COR-L47 (cell line): ENCODE measurements around the gene SLIT3.

Experiments
- DNase-seq: peaks from one replicate; lab custom pipeline; 2025; lab: John Stamatoyannopoulos, UW

SLIT3 gene

DNA sequence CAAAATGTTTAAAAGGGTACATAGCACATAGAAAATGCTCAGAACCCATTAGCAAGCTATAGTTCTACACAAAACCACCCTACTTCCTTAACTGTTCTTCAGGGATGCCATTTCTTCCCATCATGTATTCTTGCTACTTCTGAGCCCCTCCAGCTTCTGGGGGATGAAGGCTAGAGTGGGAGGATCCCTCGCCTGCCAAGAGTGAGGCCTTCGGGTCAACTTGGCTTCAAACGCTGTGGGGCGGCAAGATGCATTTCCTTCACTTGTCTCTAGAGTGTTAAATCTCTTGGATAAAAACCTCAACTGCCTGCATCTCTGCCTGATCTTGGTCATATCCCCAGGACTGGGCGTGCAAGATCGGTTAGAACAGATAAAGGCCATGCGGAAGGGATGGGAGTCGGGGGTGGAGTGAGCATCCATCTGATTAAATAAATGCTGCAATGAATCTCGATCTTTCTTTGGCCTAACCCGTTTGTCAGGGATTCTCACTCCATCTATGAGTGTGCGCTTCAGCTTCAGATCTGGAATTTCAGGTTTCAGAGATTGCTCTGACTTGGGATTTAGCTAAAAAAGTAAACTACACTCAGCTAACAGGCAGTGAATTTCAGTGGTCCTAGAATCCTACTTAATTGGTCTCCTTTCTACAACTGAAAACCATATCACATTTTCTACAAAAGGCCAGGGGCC, 603.8 kb downstream of the SLIT3 start:
- DNase-seq: no peak

DNA sequence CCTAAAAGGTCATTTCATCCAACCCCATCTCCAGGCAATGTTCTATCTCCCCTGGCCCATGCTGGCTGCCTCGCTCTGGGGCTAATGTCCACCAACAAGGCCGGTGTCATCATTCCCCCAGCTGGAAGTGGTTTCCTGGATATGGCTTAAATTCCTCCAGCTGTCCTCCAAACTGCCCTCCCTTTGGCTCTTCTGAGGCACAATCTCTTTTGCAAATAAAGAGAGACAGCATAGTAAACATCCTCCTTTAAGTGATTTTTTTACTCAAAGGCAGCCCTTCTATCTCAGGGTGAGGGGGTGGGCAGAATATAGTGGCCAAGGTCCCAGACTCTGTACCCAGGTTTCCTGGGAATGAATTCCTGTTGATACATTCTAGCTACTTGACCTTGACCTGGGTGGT, 604.3 kb downstream of the SLIT3 start:
- no peak for DNase-seq

DNA sequence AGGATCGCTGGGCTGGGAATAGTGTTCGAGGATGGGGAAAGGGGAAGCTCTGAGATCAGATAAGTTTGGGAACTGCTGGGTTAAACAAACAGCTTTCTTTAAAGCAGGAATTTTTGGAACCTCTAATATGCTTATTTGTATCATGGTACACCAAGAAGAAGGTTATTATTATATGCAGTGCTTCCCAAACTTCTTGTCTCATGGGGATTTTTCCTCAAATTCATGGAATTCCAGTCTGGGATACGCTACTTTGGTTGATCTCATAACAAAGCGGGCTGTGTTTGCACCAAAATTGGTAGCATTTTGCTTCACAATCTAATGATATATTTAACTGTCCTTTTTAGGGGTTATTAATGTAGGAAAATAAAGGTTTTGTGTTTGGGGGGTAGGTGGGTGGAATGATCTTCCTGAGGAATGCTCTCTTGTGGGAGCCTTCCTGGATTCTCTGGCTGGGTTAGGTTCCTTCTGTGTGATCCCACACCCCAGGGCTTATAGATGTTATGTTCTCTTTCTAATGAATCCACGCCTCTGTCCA, 605.6 kb downstream of the SLIT3 start:
- DNase-seq: no peak

DNA sequence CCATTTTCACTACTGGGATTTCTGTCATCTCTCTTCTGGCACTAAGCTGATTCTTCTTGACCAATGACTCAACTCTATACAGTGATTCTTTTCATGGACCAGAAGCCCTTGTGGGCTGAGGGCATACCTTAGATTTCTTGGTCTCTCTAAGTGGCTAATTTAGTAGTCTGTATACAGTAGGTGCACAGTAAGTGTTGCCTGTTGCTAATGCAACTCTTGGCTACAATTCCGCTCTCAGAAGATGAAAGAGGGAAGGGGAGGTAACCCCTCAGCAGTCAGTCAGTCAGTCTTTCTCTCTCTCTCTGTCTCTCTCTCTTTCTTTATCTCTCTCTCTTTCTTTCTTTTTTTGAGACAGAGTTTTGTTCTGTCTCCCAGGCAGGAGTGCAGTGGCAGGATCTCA, 606.6 kb downstream of the SLIT3 start:
- DNase-seq: no peak

DNA sequence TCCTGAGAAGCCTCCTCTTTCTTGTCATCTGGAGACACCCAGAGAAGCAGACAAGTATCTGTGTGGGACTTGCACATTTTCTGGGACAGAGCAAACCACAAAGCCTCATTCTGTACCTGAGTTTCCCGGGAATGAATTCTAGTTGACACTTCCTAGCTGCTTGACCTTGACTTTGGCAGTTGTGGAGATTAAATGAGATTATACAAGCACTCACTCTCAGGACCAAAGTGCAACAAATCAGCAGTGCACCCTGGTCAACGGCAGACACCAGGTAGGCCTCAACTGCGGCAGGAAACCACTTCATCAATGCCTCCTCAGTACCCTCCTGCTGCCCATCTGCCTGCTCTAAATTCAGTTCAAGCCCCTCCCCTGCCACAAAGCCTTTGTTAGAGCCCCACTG, 607.1 kb downstream of the SLIT3 start:
- no peak for DNase-seq

DNA sequence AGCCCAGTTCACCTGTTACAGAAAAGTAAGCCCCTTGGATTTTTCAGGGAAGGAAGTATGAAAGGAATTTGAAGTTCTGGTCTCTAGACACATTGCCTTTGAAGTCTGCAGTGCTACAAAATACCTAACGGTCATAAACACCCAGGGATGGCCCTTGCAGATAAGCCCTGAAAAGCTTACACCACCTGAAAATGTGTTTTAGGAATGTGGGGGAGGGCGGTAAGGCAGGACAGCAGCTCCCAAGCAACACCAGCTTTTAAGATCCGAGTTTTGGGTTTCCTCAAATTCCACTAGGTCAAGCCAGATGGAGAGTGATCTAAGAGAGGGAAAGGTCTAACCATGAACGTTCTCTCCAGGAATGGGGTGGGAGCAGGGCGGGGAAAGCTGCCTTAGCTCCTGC, 607.6 kb downstream of the SLIT3 start:
- DNase-seq: no peak

DNA sequence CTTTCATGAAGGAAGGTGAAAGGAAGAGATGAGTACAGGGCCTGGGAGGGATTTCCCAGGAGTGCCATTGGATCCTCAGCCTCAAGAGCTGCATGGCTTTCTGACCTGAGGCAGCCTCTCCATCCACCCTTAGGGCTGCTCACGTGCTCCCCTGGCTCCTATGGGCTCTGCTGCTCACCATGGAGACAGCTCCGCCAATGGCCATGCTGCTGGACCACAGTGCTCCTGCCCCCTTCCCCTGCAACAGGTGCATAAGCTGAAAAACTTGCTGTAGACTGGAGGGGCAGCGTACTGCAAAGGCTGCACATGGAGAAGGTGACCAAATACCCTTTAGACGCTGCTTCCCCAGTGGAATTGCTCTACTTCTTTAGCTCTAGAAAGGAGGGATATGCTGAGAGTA, 609.0 kb downstream of the SLIT3 start:
- DNase-seq: no peak

DNA sequence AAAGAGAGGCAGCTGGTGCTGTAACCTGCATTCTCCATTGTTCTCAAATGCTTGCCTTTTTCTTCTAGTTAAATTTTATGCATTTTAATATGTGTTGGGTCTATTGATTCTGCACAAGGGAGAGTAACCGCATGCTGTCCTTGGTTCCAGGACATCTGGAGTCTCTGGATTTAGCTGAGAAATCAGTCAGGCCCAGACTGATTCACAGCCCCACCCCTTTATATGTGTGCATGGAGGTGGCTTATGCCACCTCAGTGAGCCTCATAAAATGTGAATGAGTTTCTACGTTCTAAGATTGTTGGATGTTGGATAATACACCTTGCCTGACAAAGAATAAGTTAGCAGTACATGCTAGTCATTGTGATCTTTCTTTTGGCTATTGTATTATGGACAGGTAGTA, 611.7 kb downstream of the SLIT3 start:
- DNase-seq: no peak

DNA sequence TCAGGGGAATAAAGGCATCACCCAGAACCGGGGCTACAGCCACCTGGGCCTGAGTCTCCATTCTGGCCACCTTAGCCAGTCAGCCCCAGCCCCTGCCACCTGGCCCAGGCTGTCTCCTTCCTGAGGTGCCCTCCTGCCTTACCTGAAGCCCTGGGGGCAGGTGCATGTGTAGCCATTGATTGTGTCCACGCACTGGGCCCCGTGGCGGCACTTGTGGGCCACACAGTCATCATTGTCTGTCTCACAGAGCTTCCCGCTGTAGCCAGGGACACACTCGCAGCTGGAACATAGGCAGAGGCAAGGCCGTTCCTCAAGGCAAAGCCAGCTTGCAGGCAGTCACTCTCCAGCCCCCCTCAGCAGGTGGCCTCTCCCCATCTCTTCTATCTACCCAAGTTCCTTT, 614.1 kb downstream of the SLIT3 start:
- DNase-seq: no peak

DNA sequence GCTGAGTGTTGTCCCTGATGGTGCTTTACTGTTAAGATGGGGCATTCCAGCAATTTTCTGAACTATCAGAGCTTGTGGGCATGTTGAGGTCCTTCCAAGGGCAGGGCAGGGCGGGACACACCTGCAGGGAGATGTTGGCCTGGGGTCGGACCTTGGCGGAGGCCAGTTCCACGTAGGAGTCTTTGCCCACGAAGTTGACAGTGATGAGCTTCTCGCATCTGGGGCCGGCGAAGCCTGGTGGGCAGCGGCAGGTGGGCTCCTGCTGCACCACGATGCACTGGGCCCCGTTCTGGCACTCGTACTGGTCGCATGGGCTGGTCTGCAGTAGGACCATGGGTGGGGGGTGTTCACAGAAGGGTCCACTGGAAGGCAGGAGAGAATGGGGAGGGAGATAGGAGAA, 615.4 kb downstream of the SLIT3 start:
- no peak for DNase-seq

DNA sequence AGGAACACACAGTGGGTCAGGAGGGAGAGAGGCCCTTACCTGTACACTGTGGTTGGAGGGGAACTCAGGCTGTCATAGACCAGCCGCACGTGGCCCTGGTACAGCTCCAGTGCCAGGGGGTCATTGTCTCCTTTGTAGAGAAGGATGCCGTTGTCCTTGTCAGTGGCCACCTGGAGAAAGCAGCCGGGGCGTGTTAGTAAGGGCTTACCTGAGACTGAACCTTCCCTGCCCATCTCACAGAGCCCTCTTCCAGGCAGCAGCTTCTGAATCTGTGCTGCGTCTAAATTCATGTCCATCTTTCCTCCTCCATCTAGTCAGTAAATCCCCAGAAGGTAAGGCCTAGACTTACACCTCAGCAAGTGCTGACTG, 617.0 kb downstream of the SLIT3 start:
- no peak for DNase-seq

DNA sequence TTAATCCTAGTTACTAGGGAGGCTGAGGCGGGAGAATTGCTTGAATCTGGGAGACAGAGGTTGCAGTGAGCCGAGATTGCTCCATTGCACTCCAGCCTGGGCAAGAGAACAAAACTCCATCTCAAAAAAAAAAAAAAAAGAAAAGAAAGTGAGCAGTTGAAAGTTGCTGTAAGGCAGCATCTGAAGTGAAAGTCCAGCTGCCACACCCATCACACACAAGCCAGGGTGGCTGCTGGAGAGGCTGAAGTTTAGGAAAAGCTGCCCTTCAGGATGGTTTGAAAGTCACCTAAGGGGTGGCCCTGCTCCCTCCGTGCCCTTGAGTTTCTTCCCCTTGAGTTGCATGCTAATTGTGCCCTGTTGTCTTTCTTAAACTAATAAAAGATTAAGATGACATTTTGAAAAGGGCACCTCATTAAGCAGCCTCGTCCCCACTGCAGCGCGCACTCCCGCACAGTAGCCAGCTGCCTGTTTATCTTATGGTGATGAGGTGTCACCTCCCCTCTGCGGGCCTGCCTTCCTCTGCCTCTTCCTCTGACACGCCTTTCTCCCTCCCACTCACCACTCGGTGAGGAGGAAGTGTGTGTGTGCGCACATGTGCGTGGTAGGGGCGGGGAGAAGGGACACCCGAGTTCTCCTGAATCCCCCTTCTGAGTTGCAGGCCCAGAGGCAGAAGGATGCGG, 617.6 kb downstream of the SLIT3 start:
- no peak for DNase-seq

DNA sequence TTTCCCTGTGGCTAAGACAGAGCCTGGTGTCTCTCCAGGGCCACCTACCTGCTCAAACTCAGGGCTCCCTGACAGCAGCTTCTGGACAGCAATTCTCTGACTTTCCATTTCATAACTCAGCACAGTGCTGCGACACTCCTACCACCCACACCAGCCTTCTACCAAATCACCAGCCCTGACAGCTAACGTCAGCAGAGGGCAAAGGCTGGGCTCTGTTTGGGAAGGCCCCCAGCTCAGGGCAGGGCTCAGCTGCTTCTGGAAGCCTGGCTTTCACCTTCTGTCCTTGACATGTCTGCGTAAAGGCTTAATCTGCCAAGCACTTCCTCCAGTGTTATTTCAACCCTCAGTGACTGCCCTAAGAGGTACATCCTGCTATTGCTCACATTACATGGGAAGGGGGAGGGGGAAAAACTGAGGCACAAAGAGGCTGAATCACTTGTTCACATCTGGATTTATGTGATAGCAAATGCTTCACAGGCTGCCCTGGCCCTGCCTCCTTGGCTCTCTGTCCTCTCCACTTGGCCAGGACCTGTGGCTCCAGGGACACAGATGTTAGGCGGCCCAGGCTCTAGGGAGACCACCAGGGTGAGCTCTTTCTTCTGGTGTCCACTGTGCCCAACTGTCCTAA, 619.3 kb downstream of the SLIT3 start:
- DNase-seq: no peak

DNA sequence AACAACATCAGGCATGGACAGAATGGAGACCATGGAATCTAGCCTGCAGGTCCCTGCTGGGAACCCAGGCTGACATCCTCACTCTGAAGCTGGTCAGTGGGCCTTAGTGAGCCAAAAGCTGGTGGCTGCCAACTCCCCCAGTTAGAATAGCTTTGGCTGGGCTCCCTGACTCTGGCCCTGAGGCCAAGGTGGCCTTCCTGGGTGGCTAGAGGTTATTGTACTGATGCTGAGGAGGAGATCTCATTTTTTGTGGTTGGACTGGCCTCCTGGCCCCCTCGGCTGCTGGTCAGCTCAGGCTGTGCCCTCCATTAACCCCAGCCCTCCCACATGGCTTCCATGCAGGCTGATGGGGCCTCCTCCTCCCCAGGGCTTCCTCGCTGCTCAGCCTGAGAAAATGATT, 620.5 kb downstream of the SLIT3 start:
- DNase-seq: no peak

DNA sequence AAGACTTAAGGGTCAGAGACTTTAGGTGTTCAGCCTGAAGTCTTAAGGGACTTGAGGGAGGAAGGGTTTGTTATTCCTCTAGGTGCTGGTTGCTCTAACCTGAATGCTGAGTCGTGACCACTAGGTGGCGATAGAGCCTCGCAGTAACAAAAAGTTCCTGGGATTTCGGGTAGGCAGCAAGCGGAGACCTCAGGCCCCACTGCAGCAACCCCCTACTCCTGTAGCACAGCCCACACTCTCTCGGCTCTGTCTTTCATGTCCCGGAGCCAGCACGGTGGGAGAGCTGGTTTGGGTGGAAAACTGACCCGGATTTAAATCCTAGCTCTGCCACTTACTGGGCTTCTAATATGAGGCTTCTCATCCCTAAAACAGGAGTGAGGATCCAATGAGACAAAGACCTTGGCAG, 621.4 kb downstream of the SLIT3 start:
- peak; percentile 48 for DNase-seq

DNA sequence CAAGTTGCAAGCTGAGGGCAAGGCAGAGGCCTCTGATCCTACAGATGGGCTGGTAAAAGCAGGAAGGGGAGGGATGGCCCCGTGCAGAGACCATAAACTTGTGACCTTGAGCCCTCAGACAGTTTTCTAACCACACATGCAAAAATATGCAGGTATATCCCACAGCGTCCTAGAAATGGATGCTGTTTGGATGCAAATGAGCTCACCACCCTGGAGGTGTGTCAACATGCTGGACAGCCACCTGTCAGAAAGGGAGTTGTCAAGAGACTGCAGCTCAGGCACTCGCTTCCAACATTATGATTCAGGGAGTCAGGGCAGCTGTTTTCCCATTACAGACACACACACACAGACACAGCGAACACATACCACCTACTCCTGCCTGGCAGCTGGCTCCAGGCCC, 624.4 kb downstream of the SLIT3 start:
- no peak for DNase-seq

DNA sequence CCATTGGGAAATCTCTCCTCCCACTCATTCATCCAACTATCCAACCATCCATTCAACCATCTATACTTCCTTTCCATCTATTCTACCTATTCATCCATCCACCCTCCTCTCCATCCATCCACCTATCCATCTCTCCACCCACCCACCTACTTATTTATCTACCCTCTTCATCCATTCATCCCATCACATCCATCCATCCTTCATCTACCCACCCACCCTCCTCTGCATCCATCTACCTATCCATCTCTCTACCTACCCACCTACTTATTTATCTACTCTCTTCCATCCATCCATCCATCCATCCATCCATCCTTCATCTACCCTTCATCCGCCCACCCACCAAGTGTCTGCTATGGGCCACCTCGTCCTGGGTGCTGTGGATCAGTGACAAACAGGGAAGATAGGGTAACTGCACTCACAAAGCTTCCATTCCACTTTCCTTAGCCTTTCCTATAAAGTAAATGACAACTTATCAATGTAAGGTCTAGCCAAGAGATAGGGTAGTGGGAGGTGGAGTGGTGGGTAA, 625.0 kb downstream of the SLIT3 start:
- DNase-seq: no peak

DNA sequence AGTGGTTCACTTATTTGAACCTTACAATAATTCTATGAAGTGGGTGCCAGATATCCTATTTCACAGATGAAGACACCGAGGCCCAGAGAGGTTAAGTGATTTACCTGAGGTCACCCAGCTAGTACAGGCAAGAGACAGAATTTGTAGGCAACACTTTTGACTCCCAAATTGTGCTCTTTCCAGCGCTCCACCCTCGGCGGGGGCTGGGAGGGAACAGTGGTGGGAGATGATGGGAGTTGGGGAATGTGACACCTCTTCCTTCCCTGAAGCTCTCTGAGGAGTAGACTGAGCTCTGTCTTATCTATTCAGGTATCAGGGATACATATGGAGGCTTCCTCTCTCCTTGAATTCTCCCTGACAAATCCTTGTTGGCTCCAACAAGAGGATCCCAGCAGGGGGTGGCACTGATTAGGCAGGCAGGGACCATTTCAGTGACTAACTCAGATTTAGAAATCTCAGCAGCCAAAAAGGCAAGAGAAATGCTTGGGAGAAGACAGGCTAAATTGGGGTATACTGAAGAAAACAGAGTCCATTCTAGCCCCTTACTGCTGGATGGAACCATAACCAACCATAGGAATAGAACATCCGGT, 626.0 kb downstream of the SLIT3 start:
- no peak for DNase-seq

DNA sequence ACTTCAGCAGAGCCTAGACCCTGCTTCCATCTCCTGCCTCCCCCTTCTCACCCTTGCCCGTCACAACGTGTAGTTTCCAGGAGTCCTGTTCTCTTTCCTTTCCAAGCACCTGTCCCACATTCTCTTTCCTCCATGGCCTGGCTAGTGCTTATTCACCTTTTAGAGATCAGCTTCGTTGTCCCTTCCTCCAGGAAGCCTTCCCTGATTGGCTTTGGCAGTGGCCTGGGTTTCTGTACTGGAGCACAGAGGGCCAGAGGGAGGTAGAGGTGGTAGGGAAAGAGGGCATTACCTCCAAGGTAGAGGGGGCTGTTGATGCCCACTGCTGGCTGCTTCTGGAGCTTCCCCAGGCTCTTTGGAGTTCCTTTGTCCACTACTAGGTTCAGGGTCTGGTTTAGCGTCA, 628.1 kb downstream of the SLIT3 start:
- no peak for DNase-seq

DNA sequence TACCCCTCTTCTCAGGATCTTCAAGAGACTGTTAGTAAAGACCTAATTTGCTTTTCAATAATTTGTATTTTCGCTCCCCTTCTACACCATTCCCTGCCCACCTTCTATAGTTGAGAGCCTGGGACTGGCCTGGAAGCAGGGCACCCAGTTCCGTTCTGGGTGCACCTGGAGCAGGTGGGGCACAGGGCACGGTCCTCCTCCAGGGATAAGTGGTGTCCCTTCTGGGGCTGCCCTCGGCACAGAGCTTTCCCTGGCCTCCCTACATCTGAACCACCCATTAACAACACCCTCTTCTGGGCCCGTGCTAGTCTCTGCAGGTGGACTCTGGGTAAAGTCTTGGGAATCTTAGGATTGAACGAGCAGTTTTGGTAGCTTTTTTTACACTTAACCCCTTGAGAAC, 628.9 kb downstream of the SLIT3 start:
- no peak for DNase-seq

DNA sequence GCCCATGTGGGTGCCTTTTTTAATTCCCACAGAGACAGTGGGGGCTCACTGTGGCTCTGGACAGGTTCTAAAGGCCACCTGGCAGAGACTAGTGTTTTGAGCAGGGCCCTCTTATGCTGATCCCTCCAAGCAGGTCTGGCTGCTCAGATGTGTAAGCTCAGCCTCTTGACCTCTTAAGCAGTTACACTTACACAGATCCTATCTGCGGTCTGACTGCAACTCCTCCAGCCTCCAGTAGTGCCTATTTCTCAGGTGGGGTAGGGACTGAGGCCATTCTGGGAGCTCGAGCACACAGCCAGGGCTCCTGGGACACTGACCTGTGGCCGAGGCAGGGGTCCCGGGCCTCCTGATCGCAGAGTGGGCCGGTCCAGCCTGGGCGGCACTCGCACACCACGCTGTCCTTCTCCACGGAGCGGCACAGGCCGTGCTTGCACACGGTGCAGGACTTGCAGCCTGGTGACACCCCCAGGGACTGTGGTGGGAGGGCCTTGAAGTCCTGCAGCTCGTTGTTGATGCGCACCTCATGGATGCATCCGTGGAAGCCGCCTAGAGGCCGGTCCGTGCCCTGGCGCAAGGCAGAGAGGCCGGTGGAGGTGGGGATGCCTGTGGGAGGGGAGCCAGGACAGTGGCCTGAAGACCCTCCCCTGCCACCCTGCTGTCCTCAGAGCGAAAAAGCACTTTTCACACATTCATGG, 629.9 kb downstream of the SLIT3 start:
- no peak for DNase-seq
